GM10266 (cell line): Measurements from ENCODE around the gene DNM2.

Experiments
- DNase-seq: peaks from one replicate; pipeline ENCODE4 v3.0.0; 2012; ENCODE audit errors: extremely low spot score
- CTCF ChIP-seq: IDR thresholded peaks from 2 replicates; pipeline ENCODE4 v1.5.1; 2012; ENCODE audit warnings: mild to moderate bottlenecking, low read depth; ENCODE audit not compliant: control insufficient read depth, insufficient read depth; ENCODE audit errors: missing control alignments

DNM2 gene

GRCh38 chr19:10768936-10769335 is 51.1 kb downstream of the DNM2 start:
- no peak for DNase-seq
- no peak for TF ChIP-seq CTCF

- DNase-seq: no peak
- no peak for TF ChIP-seq CTCF
These were observed 51.9 kb downstream of the DNM2 start for GRCh38 chr19:10769533-10770491.

GRCh38 chr19:10773969-10774368 is 56.1 kb downstream of the DNM2 start:
- no peak for TF ChIP-seq CTCF
- no peak for DNase-seq

GRCh38 chr19:10774893-10775292 is 57.0 kb downstream of the DNM2 start:
- TF ChIP-seq CTCF: no peak
- DNase-seq: no peak

- peak; percentile 32 for DNase-seq
- no peak for TF ChIP-seq CTCF
These were observed 59.2 kb downstream of the DNM2 start for GRCh38 chr19:10776900-10777650.

GRCh38 chr19:10780368-10780767 is 62.5 kb downstream of the DNM2 start:
- TF ChIP-seq CTCF: no peak
- no peak for DNase-seq
